HepG2 (cell line): Measurements from ENCODE around the gene ATAD3C. TPM values are rescaled to one million over a fixed set of nuclear protein-coding genes. Genes with fewer than 3 reads are reported as not detected.
A peak's percentile ranks its signal among the peaks of the same experiment; 100 is the strongest.

ENCODE experiments used
- CHD4 ChIP-seq: fragments of 200-600 bp; sonication (generic); IDR thresholded peaks from 2 replicates; pipeline ENCODE4 v1.7.0; 2017; ENCODE audit warnings: mild to moderate bottlenecking, low read length, borderline replicate concordance
- HNRNPLL ChIP-seq: fragments of 200-400 bp; formaldehyde crosslinking; IDR thresholded peaks from 2 replicates; pipeline ENCODE4 v1.6.1; 2017; ENCODE audit warnings: mild to moderate bottlenecking, low read depth, low read length; ENCODE audit not compliant: poor library complexity, severe bottlenecking
- REL ChIP-seq: sonication (generic); formaldehyde crosslinking; conservative IDR thresholded peaks from 2 replicates; pipeline ENCODE4 v1.8.0; 2022; ENCODE audit warnings: mild to moderate bottlenecking, missing genetic modification reagents, moderate library complexity
- RNF2 ChIP-seq: fragments of 450-650 bp; conservative IDR thresholded peaks from 2 replicates; pipeline ENCODE4 v1.6.1; 2016; ENCODE audit warnings: low read depth
- TCF7 ChIP-seq: sonication (generic); IDR thresholded peaks from 2 replicates; pipeline ENCODE4 v1.6.1; 2016; ENCODE audit warnings: antibody characterized with exemption, low read depth
- ZNF446 ChIP-seq: sonication (generic); formaldehyde crosslinking; IDR thresholded peaks from 2 replicates; pipeline ENCODE4 v1.5.0; 2020; ENCODE audit warnings: mild to moderate bottlenecking, missing genetic modification reagents
- polyA plus RNA-seq, 8 experiments: library from polyadenylated mRNA; depleted of rRNA in 3 of 8; stranded (reverse) in 7 of 8; unstranded in 1 of 8; fragments of >200 nt; fragmentation: Illumina TruSeq in 4 of 8; extraction: Trizol in 4 of 8; gene quantifications; 2 replicates each; pipeline versions ENCODE4 v1.2.1 to v1.2.3, GENCODE V29; 2011 to 2016; ENCODE audit warnings: low read depth in 4 of 8, missing spikeins in 1 of 8, mixed read lengths in 1 of 8; ENCODE audit not compliant: insufficient read depth in 1 of 8
- total RNA-seq, 5 experiments: library from RNA; depleted of rRNA; stranded (reverse); fragments of >200 nt; fragmentation: Illumina TruSeq; extraction: Trizol; gene quantifications; 2 replicates each; pipeline ENCODE4 v1.2.3, GENCODE V29; 2016; ENCODE audit warnings: low read depth in 1 of 5
- TF ChIP-seq, protein P1 (sequence below): sonication (generic); formaldehyde crosslinking; IDR thresholded peaks from 2 replicates; pipeline ENCODE4 v1.4.0; 2020; ENCODE audit warnings: missing genetic modification reagents, borderline replicate concordance
- TF ChIP-seq, protein P2 (sequence below): IDR thresholded peaks from 2 replicates; pipeline ENCODE4 v1.6.1; 2018; ENCODE audit warnings: missing genetic modification reagents
- TF ChIP-seq, protein P3 (sequence below): sonication (generic); formaldehyde crosslinking; IDR thresholded peaks from 2 replicates; pipeline ENCODE4 v1.4.0; 2020; ENCODE audit warnings: mild to moderate bottlenecking, missing genetic modification reagents
- TF ChIP-seq, protein P4 (sequence below): sonication (generic); formaldehyde crosslinking; IDR thresholded peaks from 2 replicates; pipeline ENCODE4 v1.4.0; 2020; ENCODE audit warnings: missing genetic modification reagents, borderline replicate concordance
- TF ChIP-seq, protein P5 (sequence below): sonication (generic); formaldehyde crosslinking; conservative IDR thresholded peaks from 2 replicates; pipeline ENCODE4 v1.4.0; 2020; ENCODE audit warnings: missing genetic modification reagents
- TF ChIP-seq, protein P6 (sequence below): sonication (generic); formaldehyde crosslinking; IDR thresholded peaks from 2 replicates; pipeline ENCODE4 v1.4.0; 2020; ENCODE audit warnings: missing genetic modification reagents
- TF ChIP-seq, protein P7 (sequence below): sonication (generic); formaldehyde crosslinking; IDR thresholded peaks from 2 replicates; pipeline ENCODE4 v1.5.1; 2020; ENCODE audit warnings: missing genetic modification reagents, mild to moderate bottlenecking, borderline replicate concordance

The ATAD3C gene
- total and polyA plus RNA-seq, 2 of the 13 experiments (the other 11 are each of a cell fraction or from before 2014, with no cell fraction given), result 2.4 to 3.2 TPM

DNA sequence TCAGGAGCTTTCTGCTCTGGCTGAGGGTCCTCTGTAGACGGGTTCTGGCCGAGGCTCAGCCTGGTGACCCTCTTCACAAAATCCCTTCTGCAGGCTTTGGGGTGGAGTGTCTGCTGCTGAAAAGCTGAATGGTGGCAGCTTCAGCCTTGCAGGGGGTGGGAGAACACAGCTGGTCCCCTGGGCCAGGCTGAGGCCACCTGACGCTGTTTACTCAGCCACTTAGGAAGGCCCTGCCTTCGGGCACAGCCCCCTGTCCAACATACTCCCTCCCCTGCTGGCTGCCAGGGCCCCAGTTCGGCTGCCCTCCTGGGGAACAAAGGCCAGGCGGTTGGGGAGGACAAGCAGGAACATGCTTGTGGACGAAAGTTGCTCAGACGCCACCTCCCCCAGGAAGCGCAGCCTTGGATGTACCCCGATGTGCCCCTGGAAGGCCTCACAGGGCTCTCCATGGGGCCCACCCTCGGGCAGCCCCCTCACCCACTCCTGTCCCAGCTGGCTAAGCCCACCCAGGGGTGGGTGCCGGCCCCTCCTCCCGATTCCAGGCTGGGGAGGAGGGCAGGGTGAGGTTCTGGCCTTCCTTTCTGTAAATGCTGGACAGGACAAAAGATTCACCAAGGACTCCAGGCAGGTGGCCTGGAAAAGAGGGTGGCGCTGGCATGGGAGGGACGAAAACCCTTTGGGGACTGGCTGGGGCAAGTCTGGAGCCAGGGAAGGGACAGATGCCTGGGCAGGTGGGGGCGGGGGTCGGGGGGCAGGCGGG lies 28.2 kb upstream of the ATAD3C start, which contains the start of gene ANKRD65 (continued):
- TF ChIP-seq, protein P1, sequence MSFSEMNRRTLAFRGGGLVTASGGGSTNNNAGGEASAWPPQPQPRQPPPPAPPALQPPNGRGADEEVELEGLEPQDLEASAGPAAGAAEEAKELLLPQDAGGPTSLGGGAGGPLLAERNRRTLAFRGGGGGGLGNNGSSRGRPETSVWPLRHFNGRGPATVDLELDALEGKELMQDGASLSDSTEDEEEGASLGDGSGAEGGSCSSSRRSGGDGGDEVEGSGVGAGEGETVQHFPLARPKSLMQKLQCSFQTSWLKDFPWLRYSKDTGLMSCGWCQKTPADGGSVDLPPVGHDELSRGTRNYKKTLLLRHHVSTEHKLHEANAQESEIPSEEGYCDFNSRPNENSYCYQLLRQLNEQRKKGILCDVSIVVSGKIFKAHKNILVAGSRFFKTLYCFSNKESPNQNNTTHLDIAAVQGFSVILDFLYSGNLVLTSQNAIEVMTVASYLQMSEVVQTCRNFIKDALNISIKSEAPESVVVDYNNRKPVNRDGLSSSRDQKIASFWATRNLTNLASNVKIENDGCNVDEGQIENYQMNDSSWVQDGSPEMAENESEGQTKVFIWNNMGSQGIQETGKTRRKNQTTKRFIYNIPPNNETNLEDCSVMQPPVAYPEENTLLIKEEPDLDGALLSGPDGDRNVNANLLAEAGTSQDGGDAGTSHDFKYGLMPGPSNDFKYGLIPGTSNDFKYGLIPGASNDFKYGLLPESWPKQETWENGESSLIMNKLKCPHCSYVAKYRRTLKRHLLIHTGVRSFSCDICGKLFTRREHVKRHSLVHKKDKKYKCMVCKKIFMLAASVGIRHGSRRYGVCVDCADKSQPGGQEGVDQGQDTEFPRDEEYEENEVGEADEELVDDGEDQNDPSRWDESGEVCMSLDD (CRISPR knock-in tag), result peak; percentile 35; the same call in 1 of the 2 replicates
- TF ChIP-seq, protein P2, sequence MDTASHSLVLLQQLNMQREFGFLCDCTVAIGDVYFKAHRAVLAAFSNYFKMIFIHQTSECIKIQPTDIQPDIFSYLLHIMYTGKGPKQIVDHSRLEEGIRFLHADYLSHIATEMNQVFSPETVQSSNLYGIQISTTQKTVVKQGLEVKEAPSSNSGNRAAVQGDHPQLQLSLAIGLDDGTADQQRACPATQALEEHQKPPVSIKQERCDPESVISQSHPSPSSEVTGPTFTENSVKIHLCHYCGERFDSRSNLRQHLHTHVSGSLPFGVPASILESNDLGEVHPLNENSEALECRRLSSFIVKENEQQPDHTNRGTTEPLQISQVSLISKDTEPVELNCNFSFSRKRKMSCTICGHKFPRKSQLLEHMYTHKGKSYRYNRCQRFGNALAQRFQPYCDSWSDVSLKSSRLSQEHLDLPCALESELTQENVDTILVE (CRISPR knock-in tag), result no peak
- TF ChIP-seq, protein P3, sequence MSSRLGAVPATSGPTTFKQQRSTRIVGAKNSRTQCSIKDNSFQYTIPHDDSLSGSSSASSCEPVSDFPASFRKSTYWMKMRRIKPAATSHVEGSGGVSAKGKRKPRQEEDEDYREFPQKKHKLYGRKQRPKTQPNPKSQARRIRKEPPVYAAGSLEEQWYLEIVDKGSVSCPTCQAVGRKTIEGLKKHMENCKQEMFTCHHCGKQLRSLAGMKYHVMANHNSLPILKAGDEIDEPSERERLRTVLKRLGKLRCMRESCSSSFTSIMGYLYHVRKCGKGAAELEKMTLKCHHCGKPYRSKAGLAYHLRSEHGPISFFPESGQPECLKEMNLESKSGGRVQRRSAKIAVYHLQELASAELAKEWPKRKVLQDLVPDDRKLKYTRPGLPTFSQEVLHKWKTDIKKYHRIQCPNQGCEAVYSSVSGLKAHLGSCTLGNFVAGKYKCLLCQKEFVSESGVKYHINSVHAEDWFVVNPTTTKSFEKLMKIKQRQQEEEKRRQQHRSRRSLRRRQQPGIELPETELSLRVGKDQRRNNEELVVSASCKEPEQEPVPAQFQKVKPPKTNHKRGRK (CRISPR knock-in tag), result no peak
- TF ChIP-seq TCF7 (no peak), ZNF446 (CRISPR knock-in tag) (0 out of 2 replicates have a peak, but pooled peaks have one; percentile 32), HNRNPLL (no peak), CHD4 (no peak), RNF2 (no peak), REL (CRISPR knock-in tag) (no peak)
- TF ChIP-seq, protein P4, sequence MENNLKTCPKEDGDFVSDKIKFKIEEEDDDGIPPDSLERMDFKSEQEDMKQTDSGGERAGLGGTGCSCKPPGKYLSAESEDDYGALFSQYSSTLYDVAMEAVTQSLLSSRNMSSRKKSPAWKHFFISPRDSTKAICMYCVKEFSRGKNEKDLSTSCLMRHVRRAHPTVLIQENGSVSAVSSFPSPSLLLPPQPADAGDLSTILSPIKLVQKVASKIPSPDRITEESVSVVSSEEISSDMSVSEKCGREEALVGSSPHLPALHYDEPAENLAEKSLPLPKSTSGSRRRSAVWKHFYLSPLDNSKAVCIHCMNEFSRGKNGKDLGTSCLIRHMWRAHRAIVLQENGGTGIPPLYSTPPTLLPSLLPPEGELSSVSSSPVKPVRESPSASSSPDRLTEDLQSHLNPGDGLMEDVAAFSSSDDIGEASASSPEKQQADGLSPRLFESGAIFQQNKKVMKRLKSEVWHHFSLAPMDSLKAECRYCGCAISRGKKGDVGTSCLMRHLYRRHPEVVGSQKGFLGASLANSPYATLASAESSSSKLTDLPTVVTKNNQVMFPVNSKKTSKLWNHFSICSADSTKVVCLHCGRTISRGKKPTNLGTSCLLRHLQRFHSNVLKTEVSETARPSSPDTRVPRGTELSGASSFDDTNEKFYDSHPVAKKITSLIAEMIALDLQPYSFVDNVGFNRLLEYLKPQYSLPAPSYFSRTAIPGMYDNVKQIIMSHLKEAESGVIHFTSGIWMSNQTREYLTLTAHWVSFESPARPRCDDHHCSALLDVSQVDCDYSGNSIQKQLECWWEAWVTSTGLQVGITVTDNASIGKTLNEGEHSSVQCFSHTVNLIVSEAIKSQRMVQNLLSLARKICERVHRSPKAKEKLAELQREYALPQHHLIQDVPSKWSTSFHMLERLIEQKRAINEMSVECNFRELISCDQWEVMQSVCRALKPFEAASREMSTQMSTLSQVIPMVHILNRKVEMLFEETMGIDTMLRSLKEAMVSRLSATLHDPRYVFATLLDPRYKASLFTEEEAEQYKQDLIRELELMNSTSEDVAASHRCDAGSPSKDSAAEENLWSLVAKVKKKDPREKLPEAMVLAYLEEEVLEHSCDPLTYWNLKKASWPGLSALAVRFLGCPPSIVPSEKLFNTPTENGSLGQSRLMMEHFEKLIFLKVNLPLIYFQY (CRISPR knock-in tag), result no peak
- TF ChIP-seq, protein P5, sequence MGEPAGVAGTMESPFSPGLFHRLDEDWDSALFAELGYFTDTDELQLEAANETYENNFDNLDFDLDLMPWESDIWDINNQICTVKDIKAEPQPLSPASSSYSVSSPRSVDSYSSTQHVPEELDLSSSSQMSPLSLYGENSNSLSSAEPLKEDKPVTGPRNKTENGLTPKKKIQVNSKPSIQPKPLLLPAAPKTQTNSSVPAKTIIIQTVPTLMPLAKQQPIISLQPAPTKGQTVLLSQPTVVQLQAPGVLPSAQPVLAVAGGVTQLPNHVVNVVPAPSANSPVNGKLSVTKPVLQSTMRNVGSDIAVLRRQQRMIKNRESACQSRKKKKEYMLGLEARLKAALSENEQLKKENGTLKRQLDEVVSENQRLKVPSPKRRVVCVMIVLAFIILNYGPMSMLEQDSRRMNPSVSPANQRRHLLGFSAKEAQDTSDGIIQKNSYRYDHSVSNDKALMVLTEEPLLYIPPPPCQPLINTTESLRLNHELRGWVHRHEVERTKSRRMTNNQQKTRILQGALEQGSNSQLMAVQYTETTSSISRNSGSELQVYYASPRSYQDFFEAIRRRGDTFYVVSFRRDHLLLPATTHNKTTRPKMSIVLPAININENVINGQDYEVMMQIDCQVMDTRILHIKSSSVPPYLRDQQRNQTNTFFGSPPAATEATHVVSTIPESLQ (CRISPR knock-in tag), result no peak
- TF ChIP-seq, protein P6, sequence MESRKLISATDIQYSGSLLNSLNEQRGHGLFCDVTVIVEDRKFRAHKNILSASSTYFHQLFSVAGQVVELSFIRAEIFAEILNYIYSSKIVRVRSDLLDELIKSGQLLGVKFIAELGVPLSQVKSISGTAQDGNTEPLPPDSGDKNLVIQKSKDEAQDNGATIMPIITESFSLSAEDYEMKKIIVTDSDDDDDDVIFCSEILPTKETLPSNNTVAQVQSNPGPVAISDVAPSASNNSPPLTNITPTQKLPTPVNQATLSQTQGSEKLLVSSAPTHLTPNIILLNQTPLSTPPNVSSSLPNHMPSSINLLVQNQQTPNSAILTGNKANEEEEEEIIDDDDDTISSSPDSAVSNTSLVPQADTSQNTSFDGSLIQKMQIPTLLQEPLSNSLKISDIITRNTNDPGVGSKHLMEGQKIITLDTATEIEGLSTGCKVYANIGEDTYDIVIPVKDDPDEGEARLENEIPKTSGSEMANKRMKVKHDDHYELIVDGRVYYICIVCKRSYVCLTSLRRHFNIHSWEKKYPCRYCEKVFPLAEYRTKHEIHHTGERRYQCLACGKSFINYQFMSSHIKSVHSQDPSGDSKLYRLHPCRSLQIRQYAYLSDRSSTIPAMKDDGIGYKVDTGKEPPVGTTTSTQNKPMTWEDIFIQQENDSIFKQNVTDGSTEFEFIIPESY (CRISPR knock-in tag), result peak; percentile 47; the same call in 1 of the 2 replicates
- TF ChIP-seq, protein P7, sequence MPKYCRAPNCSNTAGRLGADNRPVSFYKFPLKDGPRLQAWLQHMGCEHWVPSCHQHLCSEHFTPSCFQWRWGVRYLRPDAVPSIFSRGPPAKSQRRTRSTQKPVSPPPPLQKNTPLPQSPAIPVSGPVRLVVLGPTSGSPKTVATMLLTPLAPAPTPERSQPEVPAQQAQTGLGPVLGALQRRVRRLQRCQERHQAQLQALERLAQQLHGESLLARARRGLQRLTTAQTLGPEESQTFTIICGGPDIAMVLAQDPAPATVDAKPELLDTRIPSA (CRISPR knock-in tag), result no peak
